HEK293 (cell line): ENCODE results near the gene JPH3.

Experiments used
- CTCF ChIA-PET: fragments of 350-600 bp; formaldehyde crosslinking; extraction: SDS; loops from one replicate; lab custom pipeline; 2021; ENCODE audit warnings: antibody characterized with exemption; lab: Yijun Ruan, JAX
- POLR2A ChIA-PET: fragments of 300-600 bp; formaldehyde crosslinking; extraction: SDS; loops from one replicate; lab custom pipeline; 2020; ENCODE audit warnings: antibody characterized with exemption, inconsistent platforms; lab: Yijun Ruan, JAX
- H3K27ac ChIP-seq: fragments of 200-500 bp; sonication (Bioruptor generic); 2 replicates; pipeline ENCODE4 v1.5.1; 2014; ENCODE audit warnings: low read depth, low read length, control low read depth, inconsistent platforms; ENCODE audit errors: extremely low read depth
- H3K36me3 ChIP-seq, 2 experiments: fragments of 200-500 bp in 1 of 2; sonication (Bioruptor generic) in 1 of 2; 1 replicate in 1 of 2; 2 replicates in 1 of 2; pipeline ENCODE4 v1.5.1; 2014 to 2017; ENCODE audit warnings: inconsistent platforms in 2 of 2, low read length in 2 of 2; ENCODE audit not compliant: control insufficient read depth in 2 of 2, insufficient read depth in 1 of 2
- H3K4me1 ChIP-seq: fragments of 200-500 bp; sonication (Bioruptor generic); 2 replicates; pipeline ENCODE4 v1.5.1; 2014; ENCODE audit warnings: mild to moderate bottlenecking, low read length, inconsistent platforms; ENCODE audit not compliant: control insufficient read depth, insufficient read depth
- H3K4me3 ChIP-seq: 2 replicates; pipeline ENCODE4 v1.5.1; 2011; ENCODE audit warnings: low read depth, mild to moderate bottlenecking, control low read depth, low read length, moderate library complexity
- H3K9me3 ChIP-seq: fragments of 200-500 bp; sonication (Bioruptor generic); 2 replicates; pipeline ENCODE4 v1.5.1; 2014; ENCODE audit warnings: low read depth, low read length, inconsistent platforms; ENCODE audit not compliant: control insufficient read depth, insufficient read depth
- AEBP2 ChIP-seq: fragments of 450-650 bp; formaldehyde crosslinking; IDR thresholded peaks from 2 replicates; pipeline ENCODE4 v1.5.1; 2016; ENCODE audit warnings: missing biosample characterization, missing genetic modification characterization, borderline replicate concordance
- FEZF1 ChIP-seq: fragments of 450-650 bp; formaldehyde crosslinking; IDR thresholded peaks from 2 replicates; pipeline ENCODE4 v1.5.1; 2016; ENCODE audit warnings: missing biosample characterization, missing genetic modification characterization
- MZF1 ChIP-seq: fragments of 450-650 bp; formaldehyde crosslinking; IDR thresholded peaks from 2 replicates; pipeline ENCODE4 v1.5.1; 2017; ENCODE audit warnings: missing biosample characterization, missing genetic modification characterization, borderline replicate concordance
- PRDM1 ChIP-seq: fragments of 450-650 bp; formaldehyde crosslinking; IDR thresholded peaks from 2 replicates; pipeline ENCODE4; 2016; ENCODE audit warnings: missing biosample characterization, missing genetic modification characterization
- SETDB1 ChIP-seq: IDR thresholded peaks from one replicate; pipeline ENCODE4 v1.6.1; 2017; ENCODE audit warnings: mild to moderate bottlenecking, low read length, moderate library complexity, mixed read lengths; ENCODE audit not compliant: insufficient read length
- SP2 ChIP-seq: fragments of 450-650 bp; formaldehyde crosslinking; IDR thresholded peaks from 2 replicates; pipeline ENCODE4 v1.5.1; 2016; ENCODE audit warnings: missing biosample characterization, missing genetic modification characterization
- TRIM28 ChIP-seq: IDR thresholded peaks from 2 replicates; pipeline ENCODE4 v1.6.1; 2011; ENCODE audit warnings: low read length, control low read depth, borderline replicate concordance
- YY2 ChIP-seq: fragments of 450-650 bp; formaldehyde crosslinking; IDR thresholded peaks from 2 replicates; pipeline ENCODE4 v1.5.1; 2016; ENCODE audit warnings: missing biosample characterization, missing genetic modification characterization
- ZBTB7A ChIP-seq: fragments of 450-650 bp; formaldehyde crosslinking; IDR thresholded peaks from 2 replicates; pipeline ENCODE4 v1.5.1; 2016; ENCODE audit warnings: low read depth, missing biosample characterization, missing genetic modification characterization
- ZFP69B ChIP-seq: fragments of 450-650 bp; formaldehyde crosslinking; IDR thresholded peaks from 2 replicates; pipeline ENCODE4 v1.5.1; 2016; ENCODE audit warnings: missing biosample characterization, missing genetic modification characterization
- ZNF121 ChIP-seq: fragments of 450-650 bp; formaldehyde crosslinking; IDR thresholded peaks from 2 replicates; pipeline ENCODE4 v1.5.1; 2016; ENCODE audit warnings: missing biosample characterization, missing genetic modification characterization
- ZNF16 ChIP-seq: fragments of 450-650 bp; formaldehyde crosslinking; IDR thresholded peaks from 2 replicates; pipeline ENCODE4 v1.5.1; 2016; ENCODE audit warnings: low read depth, missing biosample characterization, missing genetic modification characterization
- ZNF248 ChIP-seq: fragments of 450-650 bp; formaldehyde crosslinking; IDR thresholded peaks from 2 replicates; pipeline ENCODE4 v1.5.1; 2017; ENCODE audit warnings: missing biosample characterization, missing genetic modification characterization
- ZNF302 ChIP-seq: fragments of 450-650 bp; formaldehyde crosslinking; IDR thresholded peaks from 2 replicates; pipeline ENCODE4 v1.5.1; 2016; ENCODE audit warnings: missing biosample characterization, missing genetic modification characterization, low read depth
- ZNF398 ChIP-seq: fragments of 450-650 bp; formaldehyde crosslinking; IDR thresholded peaks from 2 replicates; pipeline ENCODE4 v1.5.1; 2017; ENCODE audit warnings: missing biosample characterization, missing genetic modification characterization
- ZNF433 ChIP-seq: fragments of 450-650 bp; formaldehyde crosslinking; IDR thresholded peaks from 2 replicates; pipeline ENCODE4 v1.5.1; 2016; ENCODE audit warnings: missing biosample characterization, missing genetic modification characterization, low read depth
- ZNF510 ChIP-seq: fragments of 450-650 bp; formaldehyde crosslinking; IDR thresholded peaks from 2 replicates; pipeline ENCODE4 v1.5.1; 2018; ENCODE audit warnings: mild to moderate bottlenecking, missing genetic modification characterization, missing biosample characterization; ENCODE audit not compliant: insufficient replicate concordance
- ZNF549 ChIP-seq: fragments of 450-650 bp; IDR thresholded peaks from 2 replicates; pipeline ENCODE4 v1.5.1; 2018; ENCODE audit warnings: missing biosample characterization, missing genetic modification characterization, mild to moderate bottlenecking, inconsistent platforms, moderate library complexity
- ZNF571 ChIP-seq: fragments of 450-650 bp; formaldehyde crosslinking; IDR thresholded peaks from 2 replicates; pipeline ENCODE4 v1.5.0; 2017; ENCODE audit warnings: missing biosample characterization, missing genetic modification characterization
- ZNF623 ChIP-seq: fragments of 450-650 bp; formaldehyde crosslinking; IDR thresholded peaks from 2 replicates; pipeline ENCODE4 v1.5.1; 2016; ENCODE audit warnings: missing biosample characterization, missing genetic modification characterization
- ZNF624 ChIP-seq: fragments of 450-650 bp; formaldehyde crosslinking; IDR thresholded peaks from 2 replicates; pipeline ENCODE4 v1.5.1; 2017; ENCODE audit warnings: missing biosample characterization, missing genetic modification characterization
- ZNF664 ChIP-seq: fragments of 450-650 bp; formaldehyde crosslinking; IDR thresholded peaks from 2 replicates; pipeline ENCODE4 v1.5.1; 2016; ENCODE audit warnings: missing biosample characterization, missing genetic modification characterization
- ZNF707 ChIP-seq: fragments of 450-650 bp; formaldehyde crosslinking; IDR thresholded peaks from 2 replicates; pipeline ENCODE4 v1.5.1; 2016; ENCODE audit warnings: missing biosample characterization, missing genetic modification characterization

JPH3 gene

GRCh38 chr16:87628246-87628923, 26.1 kb downstream of the JPH3 start:
- H3K36me3 ChIP-seq: no peaks in the 10 kb centered on the region
- ChIA-PET CTCF (interaction anchor here (2.4 kb wide), 1 partner anchor 8 kb away, joined by 14 read pairs; no protein-coding TSS in a partner anchor), POLR2A (no interaction called here)
- no peak for TF ChIP-seq ZNF664 (tag by site-specific recombination)
- TF ChIP-seq AEBP2: no peak
- no peak overlapping the region for H3K4me3 ChIP-seq
- H3K27ac ChIP-seq: no peak overlapping the region
- no peaks in the 10 kb centered on the region for H3K4me1 ChIP-seq
- no peaks in the 10 kb centered on the region for H3K9me3 ChIP-seq

GRCh38 chr16:87628940-87629339, 26.6 kb downstream of the JPH3 start:
- CTCF ChIA-PET: no interaction called here
- Histone ChIP-seq H3K27ac (no peak overlapping the region), H3K9me3 (no peaks in the 10 kb centered on the region), H3K36me3 (no peaks in the 10 kb centered on the region), H3K4me1 (no peaks in the 10 kb centered on the region), H3K4me3 (no peak overlapping the region)
- POLR2A ChIA-PET: no interaction called here
- no peak for TF ChIP-seq ZNF302 (tag by site-specific recombination)
- TF ChIP-seq ZNF398 (tag by site-specific recombination): no peak
- TF ChIP-seq PRDM1 (tag by site-specific recombination): no peak
- no peak for TF ChIP-seq MZF1 (tag by site-specific recombination)

GRCh38 chr16:87631067-87631466, 28.8 kb downstream of the JPH3 start:
- TF ChIP-seq ZNF121 (tag by site-specific recombination) (no peak), ZNF16 (tag by site-specific recombination) (no peak), ZNF549 (tag by site-specific recombination) (no peak), ZNF302 (tag by site-specific recombination) (no peak), ZNF248 (tag by site-specific recombination) (no peak), ZNF623 (tag by site-specific recombination) (no peak), ZNF707 (tag by site-specific recombination) (no peak), ZNF433 (tag by site-specific recombination) (no peak), SETDB1 (peak; percentile 95), FEZF1 (no peak), SP2 (tag by site-specific recombination) (no peak), ZNF624 (tag by site-specific recombination) (peak; percentile 99), YY2 (tag by site-specific recombination) (no peak), ZNF571 (tag by site-specific recombination) (no peak), ZNF510 (no peak), ZFP69B (tag by site-specific recombination) (no peak), ZBTB7A (tag by site-specific recombination) (no peak), TRIM28 (peak; percentile 82; the same call in 1 of the 2 replicates)
- CTCF ChIA-PET: interaction anchor here (0.6 to 1.0 kb wide), 4 partner anchors 42 to 214 kb away, joined by 3 to 4 read pairs (median 3); no protein-coding TSS in a partner anchor
- H3K27ac ChIP-seq: no peak overlapping the region
- H3K9me3 ChIP-seq: no peaks in the 10 kb centered on the region
- no peaks in the 10 kb centered on the region for H3K36me3 ChIP-seq
- H3K4me1 ChIP-seq: no peaks in the 10 kb centered on the region; the same call in 1 of the 2 replicates
- no peak overlapping the region for H3K4me3 ChIP-seq
- POLR2A ChIA-PET: no interaction called here
